IPS-NIHi7 (cell line): ENCODE measurements around the gene PPP6R2.

Source experiments
- DNase-seq: peaks from one replicate; pipeline ENCODE4 v3.0.0; 2012; ENCODE audit warnings: mixed read lengths; ENCODE audit errors: extremely low spot score

The PPP6R2 gene

GRCh38 chr22:50342651-50343540, at the start of gene PPP6R2:
PPP6R2 (plus strand) TSS chr22:50343327; CDS start chr22:50393909, 50,582 bp downstream.
- DNase-seq, result peak; percentile 89

- DNase-seq, result peak; percentile 93
Observed at GRCh38 chr22:50293441-50294318, 49.4 kb upstream of the PPP6R2 start.

- DNase-seq, result no peak
Observed at GRCh38 chr22:50294319-50294656, 48.8 kb upstream of the PPP6R2 start.

- no peak for DNase-seq
Observed at GRCh38 chr22:50296658-50297490, 46.3 kb upstream of the PPP6R2 start.

- DNase-seq, result no peak
Observed at GRCh38 chr22:50297510-50298265, 45.4 kb upstream of the PPP6R2 start.

- no peak for DNase-seq
Observed at GRCh38 chr22:50298266-50298637, 44.9 kb upstream of the PPP6R2 start.

GRCh38 chr22:50298937-50299784, 44.0 kb upstream of the PPP6R2 start:
- no peak for DNase-seq

- DNase-seq, result peak; percentile 87
Observed at GRCh38 chr22:50299785-50300619, 43.1 kb upstream of the PPP6R2 start.

- DNase-seq, result no peak
Observed at GRCh38 chr22:50300620-50301257, 42.4 kb upstream of the PPP6R2 start.

GRCh38 chr22:50301581-50301991, 41.5 kb upstream of the PPP6R2 start:
- DNase-seq, result no peak

GRCh38 chr22:50302041-50302541, 41.0 kb upstream of the PPP6R2 start:
- DNase-seq, result no peak

- no peak for DNase-seq
Observed at GRCh38 chr22:50302564-50302963, 40.6 kb upstream of the PPP6R2 start.

- no peak for DNase-seq
Observed at GRCh38 chr22:50303515-50303847, 39.6 kb upstream of the PPP6R2 start.

GRCh38 chr22:50303848-50304527, 39.1 kb upstream of the PPP6R2 start:
- peak; percentile 68 for DNase-seq

GRCh38 chr22:50304528-50305392, 38.4 kb upstream of the PPP6R2 start:
- DNase-seq, result no peak

- DNase-seq, result no peak
Observed at GRCh38 chr22:50305393-50305922, 37.7 kb upstream of the PPP6R2 start.
